HG03460 (cell line): ENCODE results near the gene STK35.
"Not testable (repeated sequence)": the region's sequence is repeated elsewhere in the genome, so short reads cannot be mapped to it uniquely, and the experiment has no call there.

ENCODE experiments used
- ATAC-seq: cut with Tn5 transposase; IDR thresholded peaks from one replicate; pipeline ENCODE4 v1.9.1; 2021; ENCODE audit not compliant: unreplicated experiment

Gene STK35

GRCh38 chr20:2156666-2157624 lies 55.3 kb downstream of the STK35 start:
- no peak for ATAC-seq

- ATAC-seq: no peak
Observed at GRCh38 chr20:2162125-2162822, 60.6 kb downstream of the STK35 start.

- no peak for ATAC-seq
Observed at GRCh38 chr20:2162823-2163166, 61.2 kb downstream of the STK35 start.

- ATAC-seq: no peak
Observed at GRCh38 chr20:2163312-2163711, 61.7 kb downstream of the STK35 start.

GRCh38 chr20:2163757-2164156 lies 62.1 kb downstream of the STK35 start:
- no peak for ATAC-seq

GRCh38 chr20:2164421-2164820 lies 62.8 kb downstream of the STK35 start:
- no peak for ATAC-seq

- no peak for ATAC-seq
Observed at GRCh38 chr20:2164966-2165365, 63.3 kb downstream of the STK35 start.

- ATAC-seq: no peak
Observed at GRCh38 chr20:2165871-2166270, 64.2 kb downstream of the STK35 start.

GRCh38 chr20:2167112-2167511 lies 65.5 kb downstream of the STK35 start:
- no peak for ATAC-seq

GRCh38 chr20:2168946-2169345 lies 67.3 kb downstream of the STK35 start:
- ATAC-seq: no peak

- ATAC-seq: no peak
Observed at GRCh38 chr20:2169456-2170088, 67.9 kb downstream of the STK35 start.

- no peak for ATAC-seq
Observed at GRCh38 chr20:2170404-2170803, 68.8 kb downstream of the STK35 start.

- no peak for ATAC-seq
Observed at GRCh38 chr20:2171266-2171790, 69.7 kb downstream of the STK35 start.

- not testable (repeated sequence) for ATAC-seq
Observed at GRCh38 chr20:2171840-2172239, 70.2 kb downstream of the STK35 start.

GRCh38 chr20:2172305-2173175 lies 70.9 kb downstream of the STK35 start:
- no peak for ATAC-seq

GRCh38 chr20:2173186-2173585 lies 71.6 kb downstream of the STK35 start:
- ATAC-seq: no peak

- ATAC-seq: no peak
Observed at GRCh38 chr20:2174067-2174466, 72.4 kb downstream of the STK35 start.

- no peak for ATAC-seq
Observed at GRCh38 chr20:2176946-2177345, 75.3 kb downstream of the STK35 start.

GRCh38 chr20:2178318-2179232 lies 76.9 kb downstream of the STK35 start:
- no peak for ATAC-seq

GRCh38 chr20:2179233-2179580 lies 77.6 kb downstream of the STK35 start:
- no peak for ATAC-seq
